Epidermal melanocyte (primary cell): Measurements from ENCODE around the gene RNASEL.
"Not testable (repeated sequence)": the region's sequence is repeated elsewhere in the genome, so short reads cannot be mapped to it uniquely, and the experiment has no call there.

ENCODE experiments used
- DNase-seq: peaks from one replicate; pipeline ENCODE4 v3.0.0; 2011; ENCODE audit warnings: low spot score; ENCODE audit not compliant: insufficient read length

Gene RNASEL

DNA sequence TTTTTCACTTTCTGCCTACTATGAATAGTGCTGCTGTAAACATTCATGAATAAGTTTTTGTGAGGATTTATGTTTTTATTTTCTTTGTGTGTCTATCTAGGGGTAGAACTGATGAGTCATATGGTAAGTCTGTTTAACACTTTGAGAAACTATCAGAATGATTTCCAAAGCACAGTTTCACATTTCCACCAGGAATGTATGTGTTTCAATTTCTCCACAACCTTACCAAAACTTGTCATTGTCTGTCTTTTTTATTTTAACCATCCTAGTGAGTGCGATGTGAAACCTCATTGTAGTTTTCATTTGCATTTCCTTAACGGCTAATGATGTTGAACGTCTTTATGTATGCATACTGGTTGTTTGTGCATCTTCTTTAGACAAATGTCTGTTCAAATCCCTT lies 23.5 kb downstream of the RNASEL start:
- no peak for DNase-seq

DNA sequence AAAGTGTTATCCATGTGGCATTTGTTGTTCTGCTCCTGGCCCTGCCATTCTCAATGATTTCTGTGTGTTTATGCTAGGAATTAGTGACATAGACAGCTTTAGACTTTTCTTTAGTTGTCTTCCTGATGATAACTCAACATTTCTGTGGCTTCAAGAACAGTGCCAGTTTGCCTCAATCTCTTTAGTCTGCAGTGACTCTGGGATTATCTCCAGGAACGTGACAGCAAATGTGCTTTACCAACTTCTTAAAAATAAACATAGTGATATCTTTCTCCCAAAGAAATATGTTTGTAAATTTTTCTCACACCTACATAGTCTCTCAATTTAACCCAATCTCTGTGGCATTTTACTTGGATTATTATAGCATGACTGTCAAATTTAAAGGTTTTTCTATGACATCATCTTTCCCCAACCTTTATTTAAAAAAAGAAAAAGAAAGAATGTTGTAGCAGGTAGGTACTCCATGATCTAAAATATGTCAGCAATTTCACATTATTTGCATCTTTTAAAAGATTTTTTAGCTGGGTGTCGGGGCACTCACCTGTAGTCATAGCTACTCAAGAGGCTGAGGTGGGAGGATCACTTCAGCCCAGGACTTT lies 24.6 kb downstream of the RNASEL start:
- no peak for DNase-seq

GRCh38 chr1:182563095-182563494 lies 26.0 kb downstream of the RNASEL start:
- no peak for DNase-seq

GRCh38 chr1:182561456-182561855 lies 27.6 kb downstream of the RNASEL start:
- no peak for DNase-seq

DNA sequence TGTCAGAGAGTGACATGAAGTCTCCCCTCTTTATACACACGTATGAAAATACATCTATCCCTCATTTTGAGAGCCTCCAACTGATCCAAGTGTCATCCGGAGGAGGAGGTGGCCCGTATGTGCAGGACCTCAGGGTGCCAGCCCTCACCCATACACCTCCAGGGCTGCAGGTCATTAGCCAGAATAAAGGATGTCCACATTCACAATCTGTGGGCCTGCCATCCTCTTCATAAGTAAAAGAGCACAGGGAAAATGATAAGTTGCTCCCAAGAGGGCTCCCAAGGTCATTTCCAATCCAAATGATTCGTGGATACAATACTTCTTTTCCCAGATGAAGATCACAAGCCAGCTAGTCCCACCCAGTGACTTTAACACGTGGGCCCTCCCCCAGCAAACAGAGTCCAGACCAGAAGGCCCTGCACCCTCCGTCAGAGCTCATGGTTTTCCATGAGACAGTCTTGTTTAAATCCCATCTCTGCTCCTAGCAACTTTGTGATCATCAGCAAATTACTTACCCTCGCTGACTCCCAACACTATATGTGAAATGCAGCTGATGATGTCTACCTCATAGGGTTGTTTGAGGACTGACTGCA lies 28.6 kb downstream of the RNASEL start:
- no peak for DNase-seq

DNA sequence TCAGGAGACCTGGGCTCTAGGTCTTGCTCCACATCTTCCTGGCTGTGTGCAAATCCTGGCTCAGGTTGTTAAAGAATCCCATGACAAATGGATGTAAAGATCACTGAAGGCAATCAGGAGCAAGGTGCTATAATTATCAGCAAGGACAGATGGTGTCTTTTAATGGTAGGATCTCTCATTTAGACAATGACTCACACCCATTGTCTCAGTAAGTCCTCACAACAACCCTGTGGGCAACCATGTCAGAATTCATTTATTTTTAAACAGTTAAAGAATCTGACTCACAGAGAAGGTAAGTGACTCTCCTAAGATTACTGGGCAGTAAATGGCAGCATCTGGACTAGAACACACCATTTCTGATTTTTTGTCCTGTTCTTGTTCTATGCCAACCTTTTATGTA lies 32.8 kb downstream of the RNASEL start:
- no peak for DNase-seq

DNA sequence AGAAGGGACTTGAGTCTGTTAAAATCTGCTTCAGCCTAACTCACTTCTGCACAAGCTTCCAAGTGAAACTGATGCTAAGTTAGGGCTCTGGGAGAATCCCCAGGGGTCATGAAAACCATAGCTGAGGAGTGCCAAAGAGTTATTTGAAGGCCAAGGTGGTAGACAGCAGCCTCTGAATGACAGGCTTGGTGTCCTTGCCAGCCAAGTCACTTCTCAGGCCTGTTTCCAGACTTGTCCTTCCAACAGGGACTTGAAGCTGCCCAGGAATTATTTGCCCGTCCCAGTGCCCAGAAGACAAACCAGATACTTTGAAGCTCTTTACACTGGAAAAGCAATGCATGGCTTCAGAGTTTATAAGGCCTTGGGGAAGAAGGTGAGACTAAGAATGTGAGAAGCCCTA lies 33.6 kb downstream of the RNASEL start:
- DNase-seq: no peak

- DNase-seq: no peak
Observed at GRCh38 chr1:182552527-182552926, 36.5 kb downstream of the RNASEL start.

GRCh38 chr1:182549811-182550210 lies 39.2 kb downstream of the RNASEL start:
- DNase-seq: no peak

DNA sequence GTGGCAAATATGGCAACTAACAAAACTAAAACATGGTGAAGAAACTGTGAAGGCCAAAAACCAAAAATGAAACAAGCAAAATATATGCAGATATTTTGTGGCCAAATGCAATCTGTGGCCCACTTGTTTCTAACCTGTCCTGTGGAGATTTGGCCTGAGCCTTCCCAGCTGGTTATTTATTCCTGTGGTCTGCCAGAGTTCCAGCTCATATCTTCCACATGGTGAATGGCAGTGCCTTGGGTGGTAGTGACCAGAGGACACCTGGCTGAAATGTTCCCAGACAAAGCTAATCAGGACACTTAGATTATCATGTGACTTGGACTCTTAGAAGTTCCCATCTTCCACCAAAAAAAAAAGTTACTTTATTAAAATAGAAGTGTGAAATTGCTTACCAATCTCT lies 39.7 kb downstream of the RNASEL start:
- no peak for DNase-seq

DNA sequence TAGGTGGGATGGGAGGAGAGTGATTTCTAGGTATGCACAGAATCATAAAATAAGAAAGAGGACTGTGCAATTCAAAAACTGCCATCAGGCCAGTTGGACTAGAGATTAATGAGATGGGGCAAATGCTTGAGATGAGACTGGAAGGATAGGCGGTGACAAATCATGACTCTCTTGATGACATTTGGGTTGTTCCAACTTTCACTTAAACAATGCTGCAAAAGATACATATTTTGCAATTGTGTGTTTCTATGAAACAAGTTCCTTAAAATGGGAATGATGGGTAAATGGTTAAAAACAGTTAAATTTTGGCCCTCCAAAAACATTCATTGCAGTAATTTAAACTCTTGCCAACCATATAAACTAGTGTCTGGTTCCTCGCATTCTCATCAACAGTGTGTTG lies 55.2 kb downstream of the RNASEL start:
- DNase-seq: no peak

DNA sequence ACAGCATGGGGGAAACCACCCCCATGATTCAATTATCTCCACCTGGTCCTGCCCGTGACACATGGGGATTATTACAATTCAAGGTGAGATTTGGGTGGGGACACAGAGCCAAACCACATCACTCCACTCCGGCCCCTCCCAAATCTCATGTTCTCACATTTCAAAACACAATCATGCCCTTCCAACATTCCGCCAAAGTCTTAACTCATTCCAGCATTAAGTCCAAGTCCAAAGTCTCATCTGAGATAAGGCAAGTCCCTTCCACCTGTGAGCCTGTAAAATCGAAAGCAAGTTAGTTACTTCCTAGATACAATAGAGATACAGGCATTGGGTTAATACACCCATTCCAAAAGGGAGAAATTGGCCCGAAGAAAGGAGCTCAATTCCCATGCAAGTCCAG lies 60.9 kb downstream of the RNASEL start:
- DNase-seq: not testable (repeated sequence)

- DNase-seq: no peak
Observed at GRCh38 chr1:182527680-182528079, 61.4 kb downstream of the RNASEL start.

- no peak for DNase-seq
Observed at GRCh38 chr1:182525342-182525741, 63.7 kb downstream of the RNASEL start.
